Tibial artery (tissue), 4 donors: ENCODE measurements around the gene NT5C3B.

Source experiments
- DNase-seq, 2 donors: peaks; one replicate each; pipeline ENCODE4 v3.0.0-alpha.2; 2019
- H3K27ac ChIP-seq, 2 donors: fragments of 200-600 bp; sonication (generic) in 1 of 2; 1 replicate in 1 of 2; 2 replicates in 1 of 2; pipeline ENCODE4 v1.5.1; 2018 to 2019; ENCODE audit warnings: mild to moderate bottlenecking in 1 of 2
- H3K27me3 ChIP-seq, 2 donors: fragments of 200-600 bp; sonication (generic) in 1 of 2; one replicate each; pipeline versions ENCODE4 v1.5.1 to v1.6.0; 2016 to 2019
- H3K36me3 ChIP-seq, 3 donors: fragments of 200-600 bp; sonication (generic) in 2 of 3; one replicate each; pipeline ENCODE4 v1.5.1; 2016 to 2019; ENCODE audit warnings: mild to moderate bottlenecking in 2 of 3
- H3K4me1 ChIP-seq, 4 donors: fragments of 200-600 bp; sonication (generic) in 2 of 4; 1 replicate in 3 of 4; 2 replicates in 1 of 4; pipeline ENCODE4 v1.5.1; 2016 to 2019
- H3K4me3 ChIP-seq, 2 donors: fragments of 200-600 bp; sonication (generic) in 1 of 2; 1 replicate in 1 of 2; 2 replicates in 1 of 2; pipeline ENCODE4 v1.5.1; 2018 to 2019; ENCODE audit warnings: mild to moderate bottlenecking in 2 of 2
- H3K9me3 ChIP-seq, 3 donors: fragments of 200-600 bp; sonication (generic) in 1 of 3; one replicate each; pipeline ENCODE4 v1.5.1; 2016 to 2019
- intact Hi-C: fragments of 100-400 bp; cut with DNase I; formaldehyde crosslinking; loops from one replicate; pipeline ENCODE4 v1.15.0; 2023; ENCODE audit warnings: low total_unique reads
- TF ChIP-seq, protein P1 (sequence below), 2 experiments: fragments of 200-600 bp in 1 of 2; fragments of 450-650 bp in 1 of 2; IDR thresholded peaks; one replicate each; pipeline ENCODE4 v1.5.1; 2017 to 2019; ENCODE audit warnings: antibody characterized with exemption in 2 of 2, mild to moderate bottlenecking in 1 of 2, moderate library complexity in 1 of 2

The NT5C3B gene

DNA sequence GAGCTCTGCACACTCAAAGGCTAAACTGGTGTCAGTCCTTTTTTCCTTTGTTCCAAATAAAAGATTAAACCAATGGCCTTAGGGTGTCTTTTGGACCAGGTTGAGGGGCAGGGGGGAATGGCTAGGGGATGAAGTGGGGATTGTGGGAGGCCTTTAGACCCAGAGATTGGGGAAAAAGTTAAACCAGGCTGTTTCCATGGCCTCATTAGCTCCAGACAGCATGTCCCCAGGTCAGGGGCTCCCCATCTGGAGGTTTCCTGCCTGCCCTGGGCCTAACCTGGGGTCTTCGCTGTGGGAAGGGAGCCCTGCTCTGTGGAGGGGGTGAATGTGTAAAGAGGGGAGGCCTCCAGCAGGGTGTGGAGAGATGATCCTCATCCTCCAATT is 12.9 kb downstream of the NT5C3B start:
- TF ChIP-seq, protein P1, sequence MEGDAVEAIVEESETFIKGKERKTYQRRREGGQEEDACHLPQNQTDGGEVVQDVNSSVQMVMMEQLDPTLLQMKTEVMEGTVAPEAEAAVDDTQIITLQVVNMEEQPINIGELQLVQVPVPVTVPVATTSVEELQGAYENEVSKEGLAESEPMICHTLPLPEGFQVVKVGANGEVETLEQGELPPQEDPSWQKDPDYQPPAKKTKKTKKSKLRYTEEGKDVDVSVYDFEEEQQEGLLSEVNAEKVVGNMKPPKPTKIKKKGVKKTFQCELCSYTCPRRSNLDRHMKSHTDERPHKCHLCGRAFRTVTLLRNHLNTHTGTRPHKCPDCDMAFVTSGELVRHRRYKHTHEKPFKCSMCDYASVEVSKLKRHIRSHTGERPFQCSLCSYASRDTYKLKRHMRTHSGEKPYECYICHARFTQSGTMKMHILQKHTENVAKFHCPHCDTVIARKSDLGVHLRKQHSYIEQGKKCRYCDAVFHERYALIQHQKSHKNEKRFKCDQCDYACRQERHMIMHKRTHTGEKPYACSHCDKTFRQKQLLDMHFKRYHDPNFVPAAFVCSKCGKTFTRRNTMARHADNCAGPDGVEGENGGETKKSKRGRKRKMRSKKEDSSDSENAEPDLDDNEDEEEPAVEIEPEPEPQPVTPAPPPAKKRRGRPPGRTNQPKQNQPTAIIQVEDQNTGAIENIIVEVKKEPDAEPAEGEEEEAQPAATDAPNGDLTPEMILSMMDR (IDR thresholded peaks at IDR 0.05), result no peak

DNA sequence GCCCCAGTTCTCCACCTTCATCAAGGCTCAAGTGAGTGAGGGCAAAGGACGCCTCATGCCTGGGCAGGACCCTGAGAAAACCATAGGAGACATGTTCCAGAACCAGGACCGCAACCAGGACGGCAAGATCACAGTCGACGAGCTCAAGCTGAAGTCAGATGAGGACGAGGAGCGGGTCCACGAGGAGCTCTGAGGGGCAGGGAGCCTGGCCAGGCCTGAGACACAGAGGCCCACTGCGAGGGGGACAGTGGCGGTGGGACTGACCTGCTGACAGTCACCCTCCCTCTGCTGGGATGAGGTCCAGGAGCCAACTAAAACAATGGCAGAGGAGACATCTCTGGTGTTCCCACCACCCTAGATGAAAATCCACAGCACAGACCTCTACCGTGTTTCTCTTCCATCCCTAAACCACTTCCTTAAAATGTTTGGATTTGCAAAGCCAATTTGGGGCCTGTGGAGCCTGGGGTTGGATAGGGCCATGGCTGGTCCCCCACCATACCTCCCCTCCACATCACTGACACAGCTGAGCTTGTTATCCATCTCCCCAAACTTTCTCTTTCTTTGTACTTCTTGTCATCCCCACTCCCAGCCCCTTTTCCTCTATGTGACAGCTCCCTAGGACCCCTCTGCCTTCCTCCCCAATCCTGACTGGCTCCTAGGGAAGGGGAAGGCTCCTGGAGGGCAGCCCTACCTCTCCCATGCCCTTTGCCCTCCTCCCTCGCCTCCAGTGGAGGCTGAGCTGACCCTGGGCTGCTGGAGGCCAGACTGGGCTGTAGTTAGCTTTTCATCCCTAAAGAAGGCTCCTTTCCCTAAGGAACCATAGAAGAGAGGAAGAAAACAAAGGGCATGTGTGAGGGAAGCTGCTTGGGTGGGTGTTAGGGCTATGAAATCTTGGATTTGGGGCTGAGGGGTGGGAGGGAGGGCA is 13.6 kb downstream of the NT5C3B start:
- Histone ChIP-seq H3K36me3 (peaks cover 19 to 47% (median 20%) of the 10 kb centered on the region in 3 donors), H3K4me3 (no peak overlapping the region), H3K9me3 (no peaks in the 10 kb centered on the region), H3K27ac (no peak overlapping the region), H3K27me3 (no peaks in the 10 kb centered on the region), H3K4me1 (no peaks in the 10 kb centered on the region)
- no peak for DNase-seq
- intact Hi-C loops, result no loop called here
- TF ChIP-seq, protein P1 (IDR thresholded peaks at IDR 0.05), result no peak

More for the DNA sequence above, 12.9 kb downstream of the NT5C3B start:
- H3K27ac ChIP-seq, result no peak overlapping the region
- H3K4me3 ChIP-seq, result no peak overlapping the region
- H3K27me3 ChIP-seq, result no peaks in the 10 kb centered on the region
- H3K4me1 ChIP-seq, result no peaks in the 10 kb centered on the region
- H3K9me3 ChIP-seq, result no peaks in the 10 kb centered on the region
- intact Hi-C loops, result no loop called here
- DNase-seq, result no peak
- peaks cover 25 to 53% (median 26%) of the 10 kb centered on the region in 3 donors for H3K36me3 ChIP-seq

DNA sequence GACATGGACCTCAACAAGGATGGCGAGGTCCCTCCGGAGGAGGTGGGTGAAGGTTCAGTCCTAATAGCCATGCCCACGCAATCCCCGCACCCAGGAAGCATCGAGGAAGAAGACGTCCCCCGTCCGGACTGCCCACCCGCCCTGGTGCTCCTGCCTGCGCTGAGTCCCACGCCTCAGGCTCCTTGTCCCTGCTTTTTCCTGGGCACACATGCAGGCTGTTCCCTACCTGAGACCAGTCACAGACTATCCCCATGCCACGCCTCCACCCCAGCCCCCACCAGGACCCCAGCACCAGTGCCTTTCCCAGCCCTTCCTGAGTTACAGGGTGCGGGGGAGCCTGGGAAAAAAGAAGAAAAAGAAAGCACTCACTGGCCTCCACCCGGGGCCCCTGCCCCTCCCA is 14.3 kb downstream of the NT5C3B start:
- H3K36me3 ChIP-seq, result peaks cover 13 to 40% (median 15%) of the 10 kb centered on the region in 3 donors
- DNase-seq, result no peak
- TF ChIP-seq, protein P1 (IDR thresholded peaks at IDR 0.05), result no peak

DNA sequence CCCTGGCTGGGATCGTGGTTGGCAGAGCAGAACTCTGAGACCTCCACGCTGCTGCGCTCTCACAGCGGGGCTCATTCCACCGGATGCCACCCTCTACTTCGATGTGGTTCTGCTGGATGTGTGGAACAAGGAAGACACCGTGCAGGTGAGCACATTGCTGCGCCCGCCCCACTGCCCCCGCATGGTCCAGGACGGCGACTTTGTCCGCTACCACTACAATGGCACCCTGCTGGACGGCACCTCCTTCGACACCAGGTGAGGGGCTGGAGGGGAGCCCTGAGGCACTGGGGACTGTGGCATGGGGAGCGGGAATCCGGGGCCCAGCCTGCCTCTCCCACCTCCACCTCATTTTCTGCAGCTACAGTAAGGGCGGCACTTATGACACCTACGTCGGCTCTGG is 18.0 kb downstream of the NT5C3B start:
- Histone ChIP-seq H3K36me3 (peaks cover 0 to 13% (median 0%) of the 10 kb centered on the region in 3 donors), H3K9me3 (no peaks in the 10 kb centered on the region), H3K4me1 (peaks cover 0 to 11% (median 10%) of the 10 kb centered on the region in 4 donors), H3K27ac (no peak overlapping the region), H3K4me3 (no peak overlapping the region), H3K27me3 (no peaks in the 10 kb centered on the region)
- intact Hi-C loops, result loop anchor here (10.0 kb wide), 1 partner anchor 47 kb away; the partner anchor contains the start of gene KLHL11
- TF ChIP-seq, protein P1 (IDR thresholded peaks at IDR 0.05), result no peak
- no peak for DNase-seq

More for the DNA sequence above, 14.3 kb downstream of the NT5C3B start:
- H3K27me3 ChIP-seq, result no peaks in the 10 kb centered on the region
- H3K9me3 ChIP-seq, result no peaks in the 10 kb centered on the region
- no peak overlapping the region for H3K27ac ChIP-seq
- H3K4me1 ChIP-seq, result no peaks in the 10 kb centered on the region
- H3K4me3 ChIP-seq, result no peak overlapping the region
- intact Hi-C loops, result no loop called here

DNA sequence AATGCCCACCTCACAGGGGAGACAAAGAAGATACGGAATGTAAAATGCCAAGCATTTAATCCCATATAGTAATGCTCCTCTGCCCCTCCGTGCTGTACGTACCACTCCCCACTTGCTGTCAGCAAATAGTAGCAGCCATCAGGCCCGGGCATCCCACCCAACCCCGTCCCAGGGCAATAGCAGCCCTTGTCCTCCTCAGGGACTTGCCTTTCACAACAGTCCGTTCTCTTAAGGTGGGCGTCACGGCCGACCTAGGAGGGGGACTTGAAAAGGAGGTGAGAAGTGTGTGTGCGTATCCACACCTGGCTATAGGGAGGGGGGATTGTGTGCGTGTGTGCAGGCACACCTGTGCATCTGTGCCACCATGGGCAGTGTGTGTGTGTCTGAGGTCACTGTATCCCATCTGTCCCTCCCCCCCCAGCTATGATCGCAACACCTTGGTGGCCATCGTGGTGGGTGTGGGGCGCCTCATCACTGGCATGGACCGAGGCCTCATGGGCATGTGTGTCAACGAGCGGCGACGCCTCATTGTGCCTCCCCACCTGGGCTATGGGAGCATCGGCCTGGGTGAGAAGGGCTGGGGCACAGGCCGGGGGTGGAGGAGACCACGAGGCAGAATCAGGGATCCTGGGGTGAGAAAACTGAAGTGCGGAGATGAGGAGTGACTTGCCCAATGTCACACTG is 19.3 kb downstream of the NT5C3B start:
- H3K4me1 ChIP-seq, result peaks cover 0 to 20% (median 15%) of the 10 kb centered on the region in 4 donors
- no peak for DNase-seq
- no peaks in the 10 kb centered on the region for H3K27me3 ChIP-seq
- H3K27ac ChIP-seq, result no peak overlapping the region
- H3K4me3 ChIP-seq, result no peak overlapping the region
- TF ChIP-seq, protein P1 (IDR thresholded peaks at IDR 0.05), result no peak
- intact Hi-C loops, result loop anchor here (10.0 kb wide), 1 partner anchor 48 kb away; the partner anchor contains the start of gene KLHL11
- peaks cover 0 to 13% (median 0%) of the 10 kb centered on the region in 3 donors for H3K36me3 ChIP-seq
- no peaks in the 10 kb centered on the region for H3K9me3 ChIP-seq
